ENCODE data around the gene GRK6. TPM values are rescaled to one million over a fixed set of nuclear protein-coding genes. Genes with fewer than 3 reads are reported as not detected.

The GRK6 gene
- total RNA-seq, 1 donor from 2014 or later = 59.4 TPM

- H3K27ac ChIP-seq = no peak overlapping the region
- H3K4me1 ChIP-seq = peaks cover 15% of the 10 kb centered on the region
- H3K36me3 ChIP-seq = peaks cover 14% of the 10 kb centered on the region
- intact Hi-C loops (cut with DNase I) = no loop called here
- H3K9me3 ChIP-seq = no peaks in the 10 kb centered on the region
- peak overlapping the region; percentile 69 for H3K4me3 ChIP-seq
- TF ChIP-seq CTCF (IDR thresholded peaks at IDR 0.05) = no peak
- peaks cover 11% of the 10 kb centered on the region for H3K27me3 ChIP-seq (ENCODE audit: low read depth)
- DNase-seq (no peak), ATAC-seq (no peak)
Observed at GRCh38 chr5:177471610-177472356, 45.3 kb downstream of the GRK6 start.

GRCh38 chr5:177472460-177473442 is 46.3 kb downstream of the GRK6 start:
- Histone ChIP-seq H3K27me3 (ENCODE audit: low read depth) (peaks cover 11% of the 10 kb centered on the region), H3K36me3 (peaks cover 5% of the 10 kb centered on the region), H3K4me3 (peak overlapping the region; percentile 69), H3K27ac (peak overlapping the region; percentile 69), H3K9me3 (no peaks in the 10 kb centered on the region), H3K4me1 (peaks cover 15% of the 10 kb centered on the region)
- intact Hi-C loops (cut with DNase I) = no loop called here
- DNase-seq (no peak), ATAC-seq (peak; percentile 48 to 64)
- TF ChIP-seq CTCF (IDR thresholded peaks at IDR 0.05) = no peak

- TF ChIP-seq CTCF (IDR thresholded peaks at IDR 0.05) = no peak
- H3K9me3 ChIP-seq = no peaks in the 10 kb centered on the region
- peak; percentile 65 to 80 for ATAC-seq
- H3K27me3 ChIP-seq (ENCODE audit: low read depth) = peaks cover 11% of the 10 kb centered on the region
- no peaks in the 10 kb centered on the region for H3K36me3 ChIP-seq
- peak within 1 kb of the TSS; percentile 69 for H3K27ac ChIP-seq
- H3K4me3 ChIP-seq = peak within 1 kb of the TSS; percentile 69
- intact Hi-C loops (cut with DNase I) = no loop called here
- no peak for DNase-seq
- H3K4me1 ChIP-seq = peaks cover 21% of the 10 kb centered on the region
Observed at GRCh38 chr5:177473443-177474001, 47.0 kb downstream of the GRK6 start, which contains the start of gene DBN1. Gene DBN1, minus strand, starts transcription at chr5:177473634. Its CDS starts 113 bp downstream, at chr5:177473521.

- no peak overlapping the region for H3K4me3 ChIP-seq
- H3K9me3 ChIP-seq = no peaks in the 10 kb centered on the region
- peaks cover 11% of the 10 kb centered on the region for H3K27me3 ChIP-seq (ENCODE audit: low read depth)
- H3K27ac ChIP-seq = peak overlapping the region; percentile 4
- no peak for TF ChIP-seq CTCF (IDR thresholded peaks at IDR 0.05)
- intact Hi-C loops (cut with DNase I) = no loop called here
- DNase-seq (no peak), ATAC-seq (no peak)
- H3K36me3 ChIP-seq = no peaks in the 10 kb centered on the region
- H3K4me1 ChIP-seq = peaks cover 26% of the 10 kb centered on the region
Observed at GRCh38 chr5:177474002-177474476, 47.6 kb downstream of the GRK6 start.

All from lower lobe of right lung (tissue), 2 donors.